ENCODE results near the gene VTI1A.
A peak's percentile ranks its signal among the peaks of the same experiment; 100 is the strongest.

VTI1A gene

DNA sequence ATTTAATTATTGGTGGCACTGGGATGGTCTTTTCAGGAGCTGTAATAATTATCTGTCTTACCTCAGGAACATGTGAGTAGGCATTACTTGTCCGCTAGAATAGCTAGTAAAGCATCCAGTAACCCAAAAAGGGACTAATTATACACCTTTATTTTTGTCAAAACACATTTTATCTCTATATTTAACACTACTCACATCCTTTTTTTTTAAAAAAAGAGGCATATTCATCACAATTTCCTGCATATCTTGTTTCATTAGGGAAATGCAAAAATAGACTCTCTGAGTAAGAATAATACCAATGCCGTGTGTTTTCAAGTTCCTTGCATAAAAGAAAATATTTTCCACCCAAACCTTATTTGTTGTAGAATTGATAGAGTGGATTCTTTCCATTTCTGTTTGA is 99.5 kb downstream of the VTI1A start:
- DNase-seq (ENCODE audit: low spot score): no peak

DNA sequence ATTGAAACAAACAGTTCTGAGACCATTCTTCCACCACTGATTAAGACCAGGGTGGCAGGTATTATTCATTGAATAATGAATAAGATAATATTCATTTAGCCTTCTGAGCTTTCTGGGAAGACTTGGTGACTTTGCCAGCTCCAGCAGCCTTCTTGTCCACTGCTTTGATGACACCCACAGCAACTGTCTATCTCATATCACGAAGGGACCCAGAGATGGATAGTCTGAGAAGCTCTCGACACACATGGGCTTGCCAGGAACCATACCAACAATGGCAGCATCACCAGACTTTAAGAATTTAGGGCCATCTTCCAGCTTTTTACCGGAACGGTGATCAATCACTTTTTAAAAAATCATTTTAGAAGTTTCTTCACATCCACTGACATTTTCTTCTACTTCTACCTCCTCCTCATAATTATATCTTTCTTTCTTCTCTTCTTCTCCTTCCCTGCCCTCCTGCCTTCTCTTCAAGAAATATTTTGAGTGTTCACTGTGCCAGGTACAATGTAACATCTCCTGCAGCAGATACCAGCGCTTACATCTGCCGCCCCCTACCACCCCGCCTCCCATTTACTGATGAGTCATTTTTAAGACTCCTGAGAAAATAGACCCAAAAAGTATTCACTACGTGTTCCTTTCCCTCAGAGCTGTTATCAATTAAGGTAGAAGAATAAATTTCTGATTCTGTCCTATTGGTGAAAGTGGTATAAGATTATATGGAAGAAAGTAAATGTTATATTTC is 101.7 kb downstream of the VTI1A start:
- DNase-seq (ENCODE audit: low spot score): no peak

DNA sequence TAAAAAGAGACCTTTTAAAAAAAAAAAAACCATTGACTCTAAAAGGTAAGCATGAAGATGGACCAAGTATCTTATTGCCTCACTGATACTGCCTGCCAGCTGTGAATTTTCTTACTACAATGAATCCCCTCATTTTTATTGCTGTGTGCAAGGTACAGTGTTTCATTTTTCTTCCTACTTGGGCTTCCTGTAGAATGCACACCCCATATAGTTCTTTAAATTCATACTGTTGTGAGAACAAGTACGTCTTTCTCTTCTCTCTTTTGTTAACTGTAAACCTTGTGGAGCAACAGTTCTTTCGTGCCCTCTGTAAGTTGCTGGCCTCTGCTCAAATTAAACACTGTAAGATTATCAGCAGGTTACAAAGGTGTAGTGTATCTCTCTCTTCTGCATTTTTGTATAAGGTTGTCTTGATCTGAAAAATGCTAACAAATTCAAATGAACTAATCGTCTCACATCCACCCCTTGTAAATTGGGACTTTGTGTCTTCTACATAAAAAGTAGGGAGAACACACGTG is 105.6 kb downstream of the VTI1A start:
- DNase-seq (ENCODE audit: low spot score): no peak

DNA sequence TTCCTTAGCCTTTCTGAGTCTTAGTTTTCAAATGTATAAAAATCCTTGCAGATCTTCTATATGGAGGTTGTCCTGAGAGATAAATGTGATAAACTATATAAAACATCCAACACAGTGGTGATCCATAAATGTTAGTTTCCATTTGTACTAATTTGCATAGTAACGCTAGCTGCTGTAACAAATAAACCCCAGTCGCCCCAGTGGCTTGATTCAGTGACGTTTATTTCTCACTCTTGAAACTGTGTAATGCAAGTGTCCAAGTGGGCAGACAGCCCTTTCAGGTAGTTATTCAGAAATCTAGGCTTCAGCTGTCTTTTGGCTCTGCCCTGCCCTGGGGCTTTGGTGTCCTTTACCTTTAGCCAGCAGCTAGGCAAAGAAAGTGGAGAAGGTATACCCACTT is 106.3 kb downstream of the VTI1A start:
- DNase-seq (ENCODE audit: low spot score): no peak

DNA sequence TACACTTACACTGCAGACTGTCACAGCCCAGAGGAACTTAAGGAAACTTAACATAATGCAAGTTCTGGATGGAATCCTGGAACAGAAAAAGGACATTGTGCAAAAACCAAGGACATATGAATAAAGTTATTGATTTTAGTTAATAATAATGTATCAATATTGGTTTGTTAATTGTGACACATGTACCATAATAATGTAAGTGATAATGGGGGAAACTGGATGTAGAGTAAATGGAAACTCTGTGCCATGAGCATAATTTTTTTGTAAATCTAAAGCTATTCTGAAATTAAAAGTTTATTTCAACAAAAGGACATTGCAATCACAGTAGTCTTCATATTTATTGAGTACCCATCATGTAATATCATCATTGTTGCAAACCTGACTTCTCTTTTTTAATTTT is 107.2 kb downstream of the VTI1A start:
- DNase-seq (ENCODE audit: low spot score): no peak

DNA sequence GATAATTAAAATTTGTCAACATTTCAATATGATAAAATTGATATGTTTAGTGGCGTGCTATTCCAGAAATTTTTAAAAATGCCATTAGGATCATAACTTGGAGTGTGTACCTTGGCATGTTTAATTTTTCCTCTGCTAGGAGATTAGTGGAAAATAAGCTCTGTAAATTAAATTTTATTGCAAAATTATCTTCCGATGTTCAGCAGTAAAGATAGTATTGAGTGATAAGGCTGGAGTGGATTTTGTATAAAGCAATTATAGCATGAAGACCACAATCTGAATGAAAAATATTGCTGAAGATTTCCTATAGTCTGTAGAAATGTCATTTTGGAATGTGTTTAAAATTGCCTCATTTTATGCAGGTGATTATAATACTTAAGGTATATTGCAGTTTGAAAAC is 110.2 kb downstream of the VTI1A start:
- DNase-seq (ENCODE audit: low spot score): no peak

DNA sequence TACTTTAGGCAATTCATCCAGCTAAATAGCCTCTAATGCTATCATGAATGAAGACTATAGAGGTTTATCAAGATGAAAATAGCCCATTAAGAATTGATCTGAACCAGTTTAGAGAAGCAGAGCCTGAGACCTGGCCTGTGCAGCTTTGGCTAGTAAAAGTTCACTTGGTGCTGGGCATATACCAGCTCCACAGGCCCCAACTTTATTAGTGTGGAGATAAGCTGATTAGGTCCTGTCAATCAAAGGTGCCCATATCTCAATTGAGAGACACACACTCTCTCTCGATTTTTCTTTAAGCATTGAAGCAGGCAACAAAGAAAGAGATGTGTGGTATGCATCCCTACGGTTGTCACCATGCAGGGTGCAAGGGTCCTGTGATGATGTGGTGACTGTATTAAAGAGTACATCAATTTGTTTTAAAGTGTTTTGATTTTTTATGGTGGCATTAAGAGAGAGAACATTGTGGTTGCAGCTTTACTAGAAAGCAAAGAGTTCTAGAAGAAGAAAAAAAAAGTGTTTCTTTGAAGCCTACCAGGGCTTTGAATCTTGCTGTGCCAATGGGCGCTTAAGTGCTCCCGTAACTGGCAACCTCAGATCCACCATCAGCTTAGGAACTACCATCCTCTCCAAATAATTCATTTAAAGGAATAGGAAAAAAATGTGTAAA is 111.6 kb downstream of the VTI1A start:
- no peak for DNase-seq (ENCODE audit: low spot score)

DNA sequence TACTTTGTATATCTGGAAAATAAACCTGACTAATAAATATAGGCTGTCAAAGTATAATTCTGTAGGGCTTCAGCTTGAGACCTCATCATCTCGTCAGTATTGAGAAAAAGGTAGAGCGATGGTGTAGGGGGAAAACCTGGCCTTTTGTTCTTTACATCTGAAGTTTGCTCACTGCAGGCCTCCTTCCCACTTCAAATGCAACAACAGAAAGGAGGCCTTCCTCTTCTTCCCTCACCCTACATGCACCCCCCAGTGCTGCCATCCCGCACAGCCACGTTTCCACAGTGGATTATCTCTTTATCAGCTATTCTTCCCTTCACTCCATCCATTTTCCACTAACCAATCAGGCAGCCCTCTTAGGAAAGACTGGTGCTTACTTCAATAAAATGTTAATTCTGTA is 112.3 kb downstream of the VTI1A start:
- DNase-seq (ENCODE audit: low spot score): no peak

DNA sequence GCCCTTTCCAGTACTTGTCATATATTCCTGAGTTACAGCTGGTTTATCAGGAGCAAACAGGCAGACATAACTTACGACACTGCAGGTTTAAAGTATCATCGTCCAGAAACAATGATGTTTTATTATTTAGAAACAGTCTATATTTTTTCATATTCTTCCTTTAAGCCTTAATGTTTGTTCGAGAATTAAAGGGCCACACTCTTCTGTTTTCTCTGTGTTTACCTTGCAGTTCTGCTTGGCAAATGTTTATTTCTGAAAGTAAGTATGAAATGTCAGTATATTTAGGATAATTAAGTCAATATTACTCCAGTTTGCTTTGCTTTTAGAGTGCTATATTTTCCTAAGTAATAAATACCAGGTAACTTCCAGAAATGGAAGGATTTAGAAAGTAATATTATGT is 115.1 kb downstream of the VTI1A start:
- DNase-seq (ENCODE audit: low spot score): no peak

DNA sequence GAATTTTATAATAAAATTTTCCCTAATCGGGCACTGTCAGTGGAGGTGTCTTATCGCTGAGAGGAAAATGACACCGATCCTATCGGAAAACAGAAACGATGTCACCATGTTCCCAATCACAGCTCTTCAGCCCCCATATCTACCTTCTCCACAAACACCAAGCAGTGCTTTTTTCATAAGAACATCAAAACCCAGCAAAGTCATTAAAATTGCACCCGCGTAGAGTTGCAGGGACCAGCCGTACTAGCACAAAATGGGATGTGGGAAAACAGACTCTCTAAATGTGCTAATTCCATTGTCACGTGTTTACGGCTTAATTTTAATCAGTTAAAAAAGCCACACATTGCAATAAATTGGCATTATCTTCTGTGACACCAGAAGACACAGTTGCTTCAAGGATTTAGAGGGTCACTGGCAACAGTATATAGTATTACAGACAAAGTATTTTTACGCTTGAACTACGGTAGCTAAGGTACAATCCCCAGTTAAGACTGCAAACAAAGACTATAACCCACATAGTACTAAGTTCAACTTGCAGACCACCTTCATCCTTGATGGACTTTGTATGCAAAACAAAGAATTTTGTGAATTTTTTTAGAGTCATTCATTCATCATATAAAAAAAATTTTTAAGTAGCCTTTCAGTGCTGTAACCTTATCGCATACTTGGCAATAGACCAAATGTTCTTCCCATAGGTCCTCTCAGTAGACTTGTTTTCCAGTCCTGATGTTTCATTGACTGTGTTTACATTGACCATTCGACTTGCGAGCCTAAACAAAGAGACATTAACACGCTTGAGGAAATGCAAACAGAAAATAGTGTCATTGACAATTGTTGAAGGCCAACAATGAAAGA is 116.0 kb downstream of the VTI1A start:
- no peak for DNase-seq (ENCODE audit: low spot score)

DNA sequence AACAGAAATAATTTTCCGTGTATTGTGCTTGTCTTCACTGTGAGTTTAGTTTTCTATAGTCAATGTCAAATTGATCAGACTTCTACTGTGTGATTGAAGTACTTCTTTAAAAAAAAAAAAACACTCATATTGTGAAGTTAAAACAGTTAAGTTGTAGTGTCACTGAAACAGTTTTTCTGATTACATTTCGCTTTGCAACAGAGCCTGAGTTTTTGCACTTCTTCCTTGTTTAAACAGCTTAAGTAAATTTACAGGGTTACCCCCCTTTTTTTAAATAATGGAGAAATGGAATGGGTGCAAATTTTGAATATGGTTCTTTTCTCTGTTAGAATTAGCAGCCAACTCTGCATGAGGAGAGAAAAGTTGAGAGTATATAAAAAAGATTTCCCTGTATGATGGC is 117.3 kb downstream of the VTI1A start:
- no peak for DNase-seq (ENCODE audit: low spot score)

DNA sequence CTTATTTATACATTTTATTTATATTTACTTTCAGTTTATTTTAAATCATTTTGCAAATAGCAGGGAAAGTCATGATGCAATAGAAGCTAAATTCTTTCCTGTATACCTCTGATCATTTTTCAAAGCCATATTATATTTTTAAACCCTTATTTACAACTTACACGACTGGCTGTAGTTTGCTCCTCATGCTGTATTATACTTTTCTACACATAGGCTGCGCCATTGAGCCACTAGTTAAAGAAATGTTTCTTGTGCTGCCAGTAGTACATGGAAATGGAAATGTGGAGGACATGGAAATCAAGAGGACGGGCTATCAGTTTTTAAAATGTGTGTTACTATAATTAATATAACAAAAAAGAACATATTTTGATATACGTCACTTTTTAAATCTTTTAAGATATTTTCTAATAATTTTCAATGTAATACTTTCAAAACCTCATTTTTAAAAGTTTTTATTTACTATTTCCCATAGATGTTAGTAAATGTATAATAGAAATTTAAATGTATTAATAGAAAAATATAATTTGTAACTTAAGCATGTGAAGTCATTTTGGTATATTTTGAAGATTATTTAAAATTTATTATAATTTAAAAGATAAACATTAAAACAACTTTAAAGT is 118.5 kb downstream of the VTI1A start:
- DNase-seq (ENCODE audit: low spot score): peak; percentile 58

DNA sequence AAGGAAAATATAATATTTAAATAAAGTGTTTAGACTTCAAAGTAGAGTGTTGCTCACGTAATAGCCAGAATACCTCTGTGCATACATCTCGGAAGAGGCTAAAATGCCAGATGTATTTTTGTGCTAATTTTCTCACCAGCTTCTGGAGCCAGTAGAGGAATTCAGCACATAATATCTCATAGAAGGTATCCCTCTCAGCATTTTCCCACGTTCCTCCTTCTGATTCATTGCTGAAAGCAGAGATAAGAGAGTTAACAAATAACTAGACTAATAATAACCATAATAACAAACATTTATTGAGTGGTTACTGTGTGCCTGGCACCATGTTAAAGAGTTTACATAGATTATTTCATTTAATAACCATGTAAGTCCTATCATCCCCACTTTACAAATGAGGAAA is 123.6 kb downstream of the VTI1A start:
- no peak for DNase-seq (ENCODE audit: low spot score)

DNA sequence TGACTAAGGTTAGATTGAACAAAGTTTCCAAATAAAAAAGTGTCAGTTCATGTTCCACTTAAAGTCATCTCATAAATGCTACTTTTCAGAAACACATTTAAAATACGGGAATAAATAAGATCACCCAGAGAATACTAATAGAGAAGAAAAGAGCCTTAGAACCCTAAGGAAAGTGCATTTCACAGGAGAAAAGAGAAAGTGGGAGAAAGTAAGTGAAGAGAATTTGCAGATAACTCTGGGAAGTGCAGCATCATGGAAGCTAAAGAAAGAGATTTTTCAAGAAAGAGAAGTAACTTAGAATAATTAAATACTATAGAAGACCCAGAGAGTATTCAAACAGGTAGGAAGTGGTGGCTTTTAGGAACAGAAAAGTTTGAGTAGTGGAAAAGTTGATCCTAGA is 132.6 kb downstream of the VTI1A start:
- DNase-seq (ENCODE audit: low spot score): no peak

DNA sequence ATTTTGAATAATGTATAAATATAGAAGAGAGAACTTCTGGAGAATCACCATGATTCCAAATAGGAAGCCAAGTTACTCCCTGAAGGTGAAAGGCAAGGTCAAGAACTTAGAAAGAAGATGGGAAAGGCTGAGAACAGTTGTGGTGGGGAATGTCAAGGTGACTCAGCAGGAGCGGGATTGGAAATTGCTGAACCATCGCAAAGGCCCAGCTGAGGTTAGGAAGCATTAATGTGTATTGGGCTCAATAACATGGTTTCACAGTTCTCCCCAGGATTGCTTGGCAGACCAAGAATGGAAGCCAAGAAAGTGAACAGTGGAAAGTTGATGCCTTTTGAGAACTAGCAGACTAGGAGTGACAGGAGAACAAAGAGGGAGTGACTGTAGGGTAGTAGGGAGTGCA is 133.3 kb downstream of the VTI1A start:
- no peak for DNase-seq (ENCODE audit: low spot score)

DNA sequence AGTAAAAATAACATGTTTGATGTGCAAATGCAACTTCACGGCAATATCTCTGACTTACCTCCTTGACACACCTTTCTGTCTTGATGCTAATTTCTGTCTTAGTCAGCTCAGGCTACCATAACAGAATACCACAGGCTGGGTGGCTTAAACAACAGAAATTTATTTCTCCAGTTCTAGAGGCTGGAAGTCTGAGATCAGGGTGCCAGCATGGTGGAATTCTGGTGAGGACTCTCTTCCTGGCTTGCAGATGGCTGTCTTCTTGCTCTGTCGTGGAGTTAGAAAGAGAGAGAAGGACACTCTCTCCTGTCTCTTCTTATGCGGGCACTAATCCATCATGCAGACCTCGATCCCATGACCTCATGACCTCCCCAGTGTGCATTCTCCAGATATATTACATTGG is 134.9 kb downstream of the VTI1A start:
- DNase-seq (ENCODE audit: low spot score): no peak

DNA sequence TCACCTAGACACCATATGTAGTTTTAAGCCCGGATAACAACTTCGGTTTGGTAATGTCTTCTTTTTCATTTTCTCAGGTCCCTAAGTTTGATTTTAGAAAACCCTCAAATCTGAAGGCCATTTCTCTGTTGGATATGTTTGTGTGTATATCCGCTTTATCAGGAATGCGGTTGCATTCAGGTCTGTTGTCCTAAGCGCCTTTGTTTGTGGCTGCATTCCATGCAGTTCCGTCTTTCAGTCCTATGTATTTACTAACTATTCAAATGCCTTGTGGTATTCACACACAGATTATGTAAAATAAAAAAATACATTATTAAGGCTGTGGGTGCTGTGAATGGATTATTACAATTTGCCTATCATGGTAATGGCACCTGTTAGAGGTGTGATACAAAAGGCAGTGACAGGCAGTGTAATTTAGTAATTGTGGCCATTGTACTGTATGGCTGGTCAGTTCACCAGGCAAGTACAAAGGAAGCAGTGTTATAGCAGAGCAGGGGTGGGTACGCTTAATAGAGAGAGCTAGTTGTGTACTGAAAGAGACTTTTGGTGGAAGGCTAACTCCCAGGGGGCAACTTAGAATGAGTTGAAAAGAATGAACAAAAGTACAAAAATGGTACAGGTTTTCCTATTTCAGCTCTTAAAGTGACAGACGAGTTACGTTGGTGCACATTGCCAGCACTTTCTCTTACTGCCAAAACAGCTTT is 136.4 kb downstream of the VTI1A start:
- no peak for DNase-seq (ENCODE audit: low spot score)

DNA sequence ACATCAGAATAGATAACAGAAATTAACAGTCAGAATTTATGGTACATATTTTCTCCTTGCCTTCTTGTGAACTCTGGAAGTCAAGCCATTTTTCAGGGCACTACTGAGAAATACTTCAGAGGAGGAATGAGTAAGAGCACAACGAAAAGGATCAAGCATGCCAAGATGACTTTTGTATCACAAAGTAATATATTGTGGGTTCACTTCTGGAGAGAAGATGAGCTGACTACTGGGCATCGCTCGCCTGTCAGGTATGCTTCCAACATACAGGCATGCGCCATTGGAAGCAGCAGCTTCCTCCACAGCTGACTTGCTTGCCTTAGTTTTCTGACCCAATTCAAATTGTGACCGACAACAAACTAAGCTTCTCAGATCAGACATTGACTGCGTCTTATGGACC is 137.3 kb downstream of the VTI1A start:
- no peak for DNase-seq (ENCODE audit: low spot score)

DNA sequence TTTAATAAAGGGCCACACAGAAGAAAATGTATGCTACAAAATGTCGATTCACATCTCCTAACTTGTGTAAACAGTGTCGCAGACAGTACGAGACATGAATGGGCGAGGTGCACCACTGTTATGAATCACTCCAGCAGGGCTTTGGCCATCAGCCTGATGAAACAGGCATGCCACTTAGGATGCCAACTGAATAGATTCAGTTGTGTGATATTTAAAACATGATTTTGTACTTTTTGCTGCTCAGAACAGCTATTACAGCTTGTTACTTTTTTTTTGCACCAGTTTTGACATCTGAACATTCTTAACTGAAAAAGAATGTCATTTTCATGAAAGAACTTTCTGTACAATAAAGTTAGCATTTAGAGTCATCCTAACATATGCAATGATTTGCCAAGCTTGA is 138.1 kb downstream of the VTI1A start:
- no peak for DNase-seq (ENCODE audit: low spot score)

DNA sequence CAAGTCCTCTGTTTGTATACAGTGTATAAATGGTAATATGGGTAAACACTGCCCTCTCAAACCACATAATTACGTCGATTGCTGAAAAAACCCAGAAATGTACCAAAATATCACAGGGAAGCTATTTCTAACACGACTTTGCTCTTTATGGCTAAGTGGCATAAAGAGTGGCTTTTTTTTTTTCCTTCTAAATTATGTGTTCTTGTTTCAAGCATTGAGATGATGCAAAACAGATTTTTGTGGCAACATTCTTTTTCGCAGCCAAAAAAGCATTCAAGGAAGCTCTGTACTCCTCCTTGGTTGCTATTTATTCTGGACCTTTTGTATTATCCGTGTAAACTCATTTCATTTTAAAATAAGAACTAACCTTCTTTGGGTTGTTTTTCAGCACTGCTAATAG is 138.9 kb downstream of the VTI1A start:
- DNase-seq (ENCODE audit: low spot score): no peak

DNA sequence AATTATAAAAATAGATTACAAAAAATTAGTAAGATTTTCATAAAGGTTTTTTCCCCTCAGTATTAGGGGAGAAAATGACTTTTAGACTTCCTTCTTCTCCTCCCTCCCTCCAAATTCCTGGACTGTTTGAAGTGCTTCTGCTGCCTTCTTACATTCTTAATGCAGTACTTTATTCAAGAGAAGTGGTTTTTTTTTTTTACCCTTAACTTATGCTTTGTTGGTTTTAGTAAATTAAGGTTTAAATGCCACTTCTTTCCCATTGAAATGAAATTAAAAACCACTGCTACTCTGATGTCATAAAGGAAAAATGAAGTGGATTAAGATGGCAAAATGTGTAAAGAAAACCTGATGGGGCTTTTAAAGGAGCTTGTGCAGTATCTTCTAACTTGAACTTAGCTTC is 140.7 kb downstream of the VTI1A start:
- no peak for DNase-seq (ENCODE audit: low spot score)
